H1 (cell line): ENCODE measurements around the gene LRRC42. TPM values are rescaled to one million over a fixed set of nuclear protein-coding genes. Genes with fewer than 3 reads are reported as not detected.
A peak's percentile ranks its signal among the peaks of the same experiment; 100 is the strongest.

Experiments used
- CTCF ChIA-PET: fragments of 300-600 bp; sonication (Branson Sonifier 250); formaldehyde crosslinking; loops from one replicate; lab custom pipeline; 2021; ENCODE audit not compliant: partially characterized antibody; lab: Charles Lee
- POLR2A ChIA-PET: fragments of 300-600 bp; sonication (Branson Sonifier 250); formaldehyde crosslinking; loops from one replicate; lab custom pipeline; 2021; ENCODE audit warnings: inconsistent platforms; ENCODE audit not compliant: partially characterized antibody; lab: Charles Lee
- DNase-seq, 2 experiments: peaks; one replicate each; pipeline versions ENCODE4 v3.0.0 to v3.0.0-alpha.2; 2010 to 2022; ENCODE audit warnings: low spot score in 2 of 2, low read depth in 1 of 2, mixed read lengths in 1 of 2
- FAIRE-seq: peaks from 2 replicates; lab custom pipeline; 2011; peaks lifted over from hg19 to GRCh38; lab: Jason Lieb, UNC
- H2AFZ ChIP-seq: 2 replicates; pipeline ENCODE4 v1.8.1; 2012; ENCODE audit warnings: low read length, inconsistent platforms
- H2AK5ac ChIP-seq: 2 replicates; pipeline ENCODE4 v1.6.1; 2013; ENCODE audit warnings: low read depth, low read length
- H2BK120ac ChIP-seq: replicated peaks from 2 replicates; pipeline ENCODE3; 2013; ENCODE audit warnings: low read depth, low read length, inconsistent platforms
- H2BK12ac ChIP-seq: 2 replicates; pipeline ENCODE4 v1.6.1; 2013; ENCODE audit warnings: low read depth, low read length
- H2BK15ac ChIP-seq: 2 replicates; pipeline ENCODE4 v1.6.1; 2013; ENCODE audit warnings: low read length
- H2BK20ac ChIP-seq: 2 replicates; pipeline ENCODE4 v1.6.1; 2013; ENCODE audit warnings: low read length
- H2BK5ac ChIP-seq: 2 replicates; pipeline ENCODE4 v1.6.1; 2013; ENCODE audit warnings: low read depth, low read length
- H3K14ac ChIP-seq: 2 replicates; pipeline ENCODE4 v1.6.1; 2013; ENCODE audit warnings: inconsistent platforms; ENCODE audit not compliant: insufficient read length
- H3K18ac ChIP-seq: 2 replicates; pipeline ENCODE4 v1.6.1; 2013; ENCODE audit warnings: low read length; ENCODE audit errors: extremely low read depth
- H3K23ac ChIP-seq: 2 replicates; pipeline ENCODE4 v1.6.1; 2013; ENCODE audit warnings: inconsistent platforms; ENCODE audit not compliant: insufficient read length
- H3K23me2 ChIP-seq: 2 replicates; pipeline ENCODE4 v1.6.1; 2013; ENCODE audit warnings: low read depth, low read length
- H3K27ac ChIP-seq: 2 replicates; pipeline ENCODE4 v1.6.1; 2011; ENCODE audit warnings: low read depth, low read length, inconsistent platforms
- H3K27me3 ChIP-seq, 4 experiments: replicated peaks in 1 of 4; 1 replicate in 1 of 4; 2 replicates in 3 of 4; pipeline versions ENCODE4 v1.6.1 to v1.8.1; 2011 to 2013; ENCODE audit warnings: low read length in 3 of 4, mild to moderate bottlenecking in 3 of 4, inconsistent platforms in 2 of 4, mixed read lengths in 2 of 4, moderate library complexity in 1 of 4; ENCODE audit not compliant: control insufficient read depth in 3 of 4, insufficient read depth in 3 of 4; ENCODE audit errors: extremely low read depth in 1 of 4
- H3K36me3 ChIP-seq, 4 experiments: 2 replicates each; pipeline versions ENCODE4 v1.6.1 to v1.8.1; 2011 to 2013; ENCODE audit warnings: mild to moderate bottlenecking in 4 of 4, low read length in 3 of 4, moderate library complexity in 2 of 4, control low read depth in 1 of 4, inconsistent platforms in 1 of 4; ENCODE audit not compliant: insufficient read depth in 4 of 4, control insufficient read depth in 2 of 4
- H3K4ac ChIP-seq: replicated peaks from 2 replicates; pipeline ENCODE3; 2013; ENCODE audit warnings: low read length, low read depth, mixed read lengths, inconsistent platforms; ENCODE audit not compliant: insufficient read length
- H3K4me1 ChIP-seq, 4 experiments: replicated peaks in 1 of 4; 1 replicate in 1 of 4; 2 replicates in 3 of 4; pipeline versions ENCODE4 v1.6.1 to v1.8.1; 2011 to 2013; ENCODE audit warnings: low read length in 3 of 4, inconsistent platforms in 2 of 4, mixed read lengths in 1 of 4; ENCODE audit not compliant: insufficient read depth in 4 of 4, control insufficient read depth in 3 of 4
- H3K4me2 ChIP-seq, 2 experiments: 2 replicates each; pipeline versions ENCODE4 v1.6.1 to v1.8.1; 2011 to 2013; ENCODE audit warnings: low read depth in 2 of 2, low read length in 2 of 2, control low read depth in 1 of 2, inconsistent platforms in 1 of 2, mild to moderate bottlenecking in 1 of 2; ENCODE audit not compliant: insufficient read depth in 1 of 2
- H3K4me3 ChIP-seq, 4 experiments: fragments of 200-600, 300-600 bp in 1 of 4; sonication (generic), shearing (Covaris generic), sonication (Bioruptor Twin) in 1 of 4; 2 replicates each; pipeline versions ENCODE4 v1.5.1 to v1.8.1; 2011 to 2016; ENCODE audit warnings: low read length in 4 of 4, low read depth in 3 of 4, control low read depth in 2 of 4, inconsistent platforms in 2 of 4, mild to moderate bottlenecking in 2 of 4, mixed read lengths in 1 of 4, moderate library complexity in 1 of 4; ENCODE audit not compliant: insufficient read depth in 2 of 4; ENCODE audit errors: extremely low read depth in 1 of 4
- H3K56ac ChIP-seq: replicated peaks from 2 replicates; pipeline ENCODE3; 2013; ENCODE audit warnings: low read depth, mild to moderate bottlenecking, mixed read lengths, low read length, inconsistent platforms; ENCODE audit not compliant: insufficient read length
- H3K79me1 ChIP-seq: 2 replicates; pipeline ENCODE4 v1.6.1; 2013; ENCODE audit warnings: low read depth, low read length, control low read depth
- H3K79me2 ChIP-seq, 2 experiments: 2 replicates each; pipeline versions ENCODE4 v1.6.1 to v1.8.1; 2012 to 2013; ENCODE audit warnings: low read length in 2 of 2, mild to moderate bottlenecking in 2 of 2, inconsistent platforms in 1 of 2; ENCODE audit not compliant: insufficient read depth in 2 of 2, control insufficient read depth in 1 of 2
- H3K9ac ChIP-seq, 4 experiments: replicated peaks in 1 of 4; 1 replicate in 1 of 4; 2 replicates in 3 of 4; pipeline versions ENCODE4 v1.6.1 to v1.8.1; 2011 to 2013; ENCODE audit warnings: low read depth in 3 of 4, low read length in 3 of 4, control low read depth in 2 of 4, mild to moderate bottlenecking in 2 of 4, moderate library complexity in 2 of 4, inconsistent platforms in 1 of 4; ENCODE audit errors: extremely low read depth in 1 of 4
- H3K9me3 ChIP-seq, 2 experiments: 2 replicates each; pipeline versions ENCODE4 v1.6.1 to v1.8.1; 2012 to 2013; ENCODE audit warnings: mild to moderate bottlenecking in 2 of 2, moderate library complexity in 2 of 2, control low read depth in 1 of 2, inconsistent platforms in 1 of 2, low read depth in 1 of 2, low read length in 1 of 2, mixed read lengths in 1 of 2; ENCODE audit not compliant: insufficient read depth in 2 of 2
- H4K20me1 ChIP-seq, 2 experiments: replicated peaks in 1 of 2; 2 replicates each; pipeline versions ENCODE3 to v1.8.1; 2011 to 2013; ENCODE audit warnings: inconsistent platforms in 2 of 2, low read length in 2 of 2, mild to moderate bottlenecking in 1 of 2; ENCODE audit not compliant: insufficient read depth in 2 of 2, control insufficient read depth in 1 of 2
- H4K5ac ChIP-seq: 2 replicates; pipeline ENCODE4 v1.6.1; 2013; ENCODE audit warnings: low read length, low read depth, mixed read lengths, inconsistent platforms; ENCODE audit not compliant: insufficient read length
- H4K8ac ChIP-seq: 2 replicates; pipeline ENCODE4 v1.8.0; 2013; ENCODE audit warnings: mild to moderate bottlenecking, moderate library complexity, low read length, inconsistent platforms; ENCODE audit not compliant: insufficient read depth; ENCODE audit errors: extremely low read depth
- H4K91ac ChIP-seq: replicated peaks from 2 replicates; pipeline ENCODE3; 2013; ENCODE audit warnings: low read length, mixed read lengths, inconsistent platforms; ENCODE audit not compliant: insufficient read length
- CBX5 ChIP-seq: fragments of 300-800, 300-1000 bp; sonication (generic); IDR thresholded peaks from 2 replicates; pipeline ENCODE4 v1.7.1; 2016; ENCODE audit warnings: antibody characterized with exemption, low read length, low read depth
- CEBPB ChIP-seq: IDR thresholded peaks from 2 replicates; pipeline ENCODE4 v1.6.1; 2012; ENCODE audit warnings: low read depth, low read length
- CHD2 ChIP-seq: IDR thresholded peaks from 2 replicates; pipeline ENCODE4 v1.6.1; 2012; ENCODE audit warnings: low read length, improper control_type of control experiment
- EGR1 ChIP-seq: IDR thresholded peaks from 2 replicates; pipeline ENCODE4 v1.6.1; 2011; ENCODE audit warnings: low read depth, low read length, borderline replicate concordance
- GABPA ChIP-seq: IDR thresholded peaks from 2 replicates; pipeline ENCODE4 v1.6.1; 2011; ENCODE audit warnings: mild to moderate bottlenecking, low read length, moderate library complexity, borderline replicate concordance; ENCODE audit not compliant: insufficient read depth
- GTF2F1 ChIP-seq: IDR thresholded peaks from 2 replicates; pipeline ENCODE4 v1.6.1; 2012; ENCODE audit warnings: low read depth, low read length, improper control_type of control experiment, borderline replicate concordance
- PHF8 ChIP-seq: fragments of 200-600 bp; sonication (generic); conservative IDR thresholded peaks from 2 replicates; pipeline ENCODE4 v1.7.1; 2012; ENCODE audit warnings: low read depth, mild to moderate bottlenecking, inconsistent platforms, low read length, moderate library complexity
- RBBP5 ChIP-seq: IDR thresholded peaks from 2 replicates; pipeline ENCODE4 v1.7.1; 2012; ENCODE audit warnings: low read depth, mild to moderate bottlenecking, inconsistent platforms, low read length, moderate library complexity, borderline replicate concordance
- RNF2 ChIP-seq: fragments of 200-900, 300-1000 bp; sonication (generic); IDR thresholded peaks from 2 replicates; pipeline ENCODE4 v1.7.1; 2016; ENCODE audit warnings: borderline replicate concordance, low read depth, mild to moderate bottlenecking, antibody characterized with exemption, low read length; ENCODE audit not compliant: poor library complexity, severe bottlenecking; ENCODE audit errors: missing control alignments
- SIRT6 ChIP-seq: IDR thresholded peaks from one replicate; pipeline ENCODE4 v1.7.1; 2012; ENCODE audit warnings: low read length, inconsistent platforms
- SUZ12 ChIP-seq: fragments of 200-600 bp; sonication (generic); IDR thresholded peaks from 2 replicates; pipeline ENCODE4 v1.6.1; 2012; ENCODE audit warnings: mild to moderate bottlenecking, inconsistent platforms, low read length, moderate library complexity, mixed read lengths
- WGBS, 2 experiments: shearing (Covaris generic) in 1 of 2; methylation state at CpG; one replicate each; pipeline versions ENCODE4 v1.1.6 to v1.1.7; 2013 to 2015; ENCODE audit warnings: low lambda C conversion rate in 2 of 2, mixed read lengths in 2 of 2, inconsistent platforms in 1 of 2, low coverage in 1 of 2, missing lambda C conversion rate in 1 of 2; ENCODE audit not compliant: insufficient replicate concordance in 2 of 2, insufficient coverage in 1 of 2, insufficient read length in 1 of 2; ENCODE audit errors: extremely low coverage in 1 of 2, missing lambda C conversion rate in 1 of 2; 5-methylcytosine and 5-hydroxymethylcytosine counted together
- polyA plus RNA-seq, 7 experiments: library from polyadenylated mRNA; depleted of rRNA in 3 of 7; stranded (reverse) in 5 of 7; unstranded in 2 of 7; fragments of >200 nt in 5 of 7; fragments of 200-250 nt in 2 of 7; gene quantifications; 1 replicate in 5 of 7; 2 replicates in 1 of 7; 4 replicates in 1 of 7; pipeline versions ENCODE4 v1.2.1 to v1.2.3, GENCODE V29; 2011 to 2013; ENCODE audit warnings: missing spikeins in 2 of 7, mixed read lengths in 2 of 7
- total RNA-seq: library from RNA; stranded (reverse); fragmentation: NEBNext Ultra II Directional; extraction: Animal tissue kit (Norgen Biotek cat#: 25700); gene quantifications from 2 replicates; pipeline ENCODE4 v1.2.1, GENCODE V29; 2021

Gene LRRC42
- total and polyA plus RNA-seq, 2 of the 8 experiments (the other 6 are each of a cell fraction or from before 2014, with no cell fraction given) = 38.2 to 54.1 TPM

DNA sequence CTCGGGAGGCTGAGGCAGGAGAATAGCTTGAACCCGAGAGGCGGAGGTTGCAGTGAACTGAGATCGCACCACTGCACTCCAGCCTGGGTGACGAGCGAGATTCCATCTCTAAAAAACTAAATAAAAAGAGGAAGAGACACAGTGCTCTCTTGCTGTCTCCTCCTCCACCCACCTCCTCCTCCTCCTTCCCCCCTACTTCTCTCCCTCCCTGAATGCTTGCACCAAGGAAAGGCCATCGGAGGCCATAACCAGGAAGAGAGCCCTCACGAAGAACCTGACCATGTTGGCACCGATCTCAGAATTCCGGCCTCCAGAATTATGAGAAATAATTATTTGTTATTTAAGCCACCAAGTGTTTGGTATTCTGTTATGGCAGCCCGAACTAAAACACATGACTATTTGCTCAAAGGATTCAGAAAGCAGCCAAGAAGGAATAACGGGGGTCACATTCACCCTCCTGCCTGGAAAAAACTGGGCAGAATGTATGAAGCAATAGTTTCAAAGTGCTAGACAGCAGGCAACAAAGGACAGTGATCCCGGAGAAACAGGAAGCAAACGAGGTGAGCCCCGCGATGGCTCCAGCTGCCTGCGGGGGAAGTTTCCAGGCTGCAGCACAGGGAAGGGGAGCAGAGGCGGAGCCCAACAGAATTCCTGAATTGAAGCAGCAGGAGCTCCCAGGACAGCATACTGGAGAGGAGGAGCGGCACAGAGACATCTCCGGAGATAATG lies 36.0 kb downstream of the LRRC42 start:
- H3K4me2 ChIP-seq = peak overlapping the region; percentile 63 to 65
- H2BK120ac ChIP-seq = peak overlapping the region; percentile 41
- 0 out of 2 replicates have a peak overlapping the region, but pooled peaks have one; percentile 48 for H2BK20ac ChIP-seq
- H3K4me1 ChIP-seq = peaks cover 0 to 5% (median 0%) of the 10 kb centered on the region in 4 experiments; a peak in 2 of 7 replicates
- peak overlapping the region; percentile 12 for H4K91ac ChIP-seq
- H4K8ac ChIP-seq = no peak overlapping the region
- H3K23me2 ChIP-seq = peaks cover 2% of the 10 kb centered on the region; the same call in 1 of the 2 replicates
- 45% methylated on average over 18 of the region's 20 CpGs; no CpG with 5 or more reads in 1 of the 2 experiments for WGBS, 2 experiments
- no peak overlapping the region for H3K23ac ChIP-seq
- H3K4me3 ChIP-seq = peak overlapping the region in 2 of 4 experiments; percentile 29 to 51; a peak in 5 of 8 replicates
- H3K18ac ChIP-seq = peak overlapping the region; percentile 78
- H3K79me2 ChIP-seq = no peaks in the 10 kb centered on the region
- no peak overlapping the region for H3K27ac ChIP-seq
- peak overlapping the region; percentile 84; the same call in 1 of the 2 replicates for H2BK12ac ChIP-seq
- FAIRE-seq = peak; percentile 87
- H3K36me3 ChIP-seq = no peaks in the 10 kb centered on the region
- CTCF ChIA-PET = interaction anchor here (0.7 to 1.6 kb wide), 5 partner anchors 10 to 123 kb away, joined by 3 to 5 read pairs (median 4); no protein-coding TSS in a partner anchor
- H4K5ac ChIP-seq = no peak overlapping the region
- DNase-seq = peak; percentile 54 to 76
- H3K27me3 ChIP-seq = peaks cover 0 to 2% (median 0%) of the 10 kb centered on the region in 4 experiments; a peak in 1 of 7 replicates
- no peak overlapping the region for H2BK5ac ChIP-seq
- POLR2A ChIA-PET = interaction anchor here (0.8 to 1.2 kb wide), 6 partner anchors 10 to 139 kb away, joined by 3 to 4 read pairs (median 3); partner anchors contain the start of gene TMEM59
- H3K79me1 ChIP-seq = no peaks in the 10 kb centered on the region
- H2AK5ac ChIP-seq = no peak overlapping the region
- no peaks in the 10 kb centered on the region for H4K20me1 ChIP-seq
- H3K56ac ChIP-seq = no peak overlapping the region
- no peaks in the 10 kb centered on the region for H3K9me3 ChIP-seq
- H3K14ac ChIP-seq = no peak overlapping the region
- peak overlapping the region in 1 of 4 experiments; percentile 70; a peak in 2 of 7 replicates for H3K9ac ChIP-seq
- peak overlapping the region; percentile 98 for H2AFZ ChIP-seq
- H2BK15ac ChIP-seq = no peak overlapping the region
- H3K4ac ChIP-seq = no peak overlapping the region
- TF ChIP-seq CEBPB (peak; percentile 77), SUZ12 (no peak), RBBP5 (peak; percentile 48; the same call in 1 of the 2 replicates), CHD2 (no peak), PHF8 (0 out of 2 replicates have a peak, but pooled peaks have one; percentile 22), EGR1 (no peak), RNF2 (no peak), GABPA (peak; percentile 76; the same call in 1 of the 2 replicates), CBX5 (no peak), SIRT6 (no peak), GTF2F1 (no peak)
